K562 (cell line): ENCODE data around the gene ANXA2. TPM values are rescaled to one million over a fixed set of nuclear protein-coding genes. Genes with fewer than 3 reads are reported as not detected.

ENCODE experiments used
- GMEB1 ChIP-seq: fragments of 250-450 bp; sonication (Bioruptor Pico); IDR thresholded peaks from 2 replicates; pipeline ENCODE4 v1.4.0; 2020; ENCODE audit warnings: mild to moderate bottlenecking
- GTF2F1 ChIP-seq: IDR thresholded peaks from 2 replicates; pipeline ENCODE4 v1.6.1; 2011; ENCODE audit warnings: low read depth, low read length, improper control_type of control experiment
- KHSRP ChIP-seq: fragments of 450-650 bp; IDR thresholded peaks from 2 replicates; pipeline ENCODE4 v1.6.1; 2017
- MAX ChIP-seq: sonication (generic); formaldehyde crosslinking; IDR thresholded peaks from 2 replicates; pipeline ENCODE4 v1.9.0; 2022; ENCODE audit warnings: mild to moderate bottlenecking, missing genetic modification reagents
- MEF2D ChIP-seq: conservative IDR thresholded peaks from 2 replicates; pipeline ENCODE4 v1.6.1; 2016; ENCODE audit warnings: low read depth, missing genetic modification characterization, missing compliant biosample characterization
- SAFB ChIP-seq: fragments of 200-400 bp; formaldehyde crosslinking; IDR thresholded peaks from 2 replicates; pipeline ENCODE4 v1.6.1; 2017; ENCODE audit warnings: low read depth, low read length, borderline replicate concordance
- SREBF1 ChIP-seq: fragments of 150-350 bp; IDR thresholded peaks from 2 replicates; pipeline ENCODE4 v1.6.1; 2014; ENCODE audit warnings: antibody characterized with exemption, low read depth, low read length, borderline replicate concordance
- SREBF2 ChIP-seq: sonication (generic); formaldehyde crosslinking; IDR thresholded peaks from 2 replicates; pipeline ENCODE4 v1.4.0; 2020; ENCODE audit warnings: mild to moderate bottlenecking, missing genetic modification reagents
- THRAP3 ChIP-seq: fragments of 450-650 bp; IDR thresholded peaks from 2 replicates; pipeline ENCODE4 v1.6.1; 2016; ENCODE audit warnings: mild to moderate bottlenecking, inconsistent platforms, borderline replicate concordance
- ZBTB17 ChIP-seq: fragments of 450-650 bp; formaldehyde crosslinking; IDR thresholded peaks from 2 replicates; pipeline ENCODE4 v1.4.0; 2020; ENCODE audit warnings: mild to moderate bottlenecking
- ZNF282 ChIP-seq: sonication (generic); formaldehyde crosslinking; IDR thresholded peaks from 2 replicates; pipeline ENCODE4 v1.8.1; 2023; ENCODE audit warnings: missing genetic modification reagents
- ZNF354B ChIP-seq: fragments of 250-450 bp; sonication (Bioruptor Pico); IDR thresholded peaks from 2 replicates; pipeline ENCODE4 v1.4.0; 2020
- ZNF436 ChIP-seq: fragments of 250-450, 450-650 bp; sonication (Bioruptor Pico); formaldehyde crosslinking; IDR thresholded peaks from 2 replicates; pipeline ENCODE4 v1.7.0; 2020; ENCODE audit warnings: mild to moderate bottlenecking
- ZSCAN29 ChIP-seq: fragments of 450-650 bp; IDR thresholded peaks from 2 replicates; pipeline ENCODE4 v1.6.1; 2017
- polyA plus RNA-seq, 8 experiments: library from polyadenylated mRNA; depleted of rRNA in 4 of 8; stranded (reverse) in 5 of 8; unstranded in 3 of 8; fragments of >200 nt; fragmentation: Nextera tagmentation in 2 of 8; fragmentation: Illumina TruSeq in 1 of 8; extraction: Ambion mirVana in 2 of 8; extraction: Trizol in 1 of 8; gene quantifications; 2 replicates each; pipeline versions ENCODE4 v1.2.1 to v1.2.3, GENCODE V29; 2011 to 2014; ENCODE audit warnings: inconsistent platforms in 1 of 8, missing spikeins in 1 of 8
- total RNA-seq, 7 experiments: library from RNA; depleted of rRNA in 6 of 7; stranded (reverse); fragments of >200 nt in 6 of 7; fragmentation: Illumina TruSeq in 2 of 7; extraction: Trizol in 2 of 7; gene quantifications; 2 replicates each; pipeline versions ENCODE4 v1.2.1 to v1.2.3, GENCODE V29; 2011 to 2021; ENCODE audit warnings: low replicate concordance in 1 of 7
- TF ChIP-seq, protein P1 (sequence below): fragments of 250-450 bp; sonication (Bioruptor Pico); IDR thresholded peaks from 2 replicates; pipeline ENCODE4 v1.4.0; 2020; ENCODE audit warnings: mild to moderate bottlenecking, moderate library complexity
- TF ChIP-seq, protein P2 (sequence below): fragments of 450-650 bp; IDR thresholded peaks from 2 replicates; pipeline ENCODE4 v1.6.1; 2016; ENCODE audit warnings: mild to moderate bottlenecking
- TF ChIP-seq, protein P3 (sequence below): fragments of 250-450 bp; sonication (Bioruptor Pico); IDR thresholded peaks from 2 replicates; pipeline ENCODE4 v1.9.0; 2021; ENCODE audit warnings: mild to moderate bottlenecking, inconsistent platforms

Gene ANXA2
- total and polyA plus RNA-seq, 9 of the 15 experiments (the other 6 are each of a cell fraction or from before 2014, with no cell fraction given): 301 to 1,102 (median 452) TPM

- TF ChIP-seq, protein P1, sequence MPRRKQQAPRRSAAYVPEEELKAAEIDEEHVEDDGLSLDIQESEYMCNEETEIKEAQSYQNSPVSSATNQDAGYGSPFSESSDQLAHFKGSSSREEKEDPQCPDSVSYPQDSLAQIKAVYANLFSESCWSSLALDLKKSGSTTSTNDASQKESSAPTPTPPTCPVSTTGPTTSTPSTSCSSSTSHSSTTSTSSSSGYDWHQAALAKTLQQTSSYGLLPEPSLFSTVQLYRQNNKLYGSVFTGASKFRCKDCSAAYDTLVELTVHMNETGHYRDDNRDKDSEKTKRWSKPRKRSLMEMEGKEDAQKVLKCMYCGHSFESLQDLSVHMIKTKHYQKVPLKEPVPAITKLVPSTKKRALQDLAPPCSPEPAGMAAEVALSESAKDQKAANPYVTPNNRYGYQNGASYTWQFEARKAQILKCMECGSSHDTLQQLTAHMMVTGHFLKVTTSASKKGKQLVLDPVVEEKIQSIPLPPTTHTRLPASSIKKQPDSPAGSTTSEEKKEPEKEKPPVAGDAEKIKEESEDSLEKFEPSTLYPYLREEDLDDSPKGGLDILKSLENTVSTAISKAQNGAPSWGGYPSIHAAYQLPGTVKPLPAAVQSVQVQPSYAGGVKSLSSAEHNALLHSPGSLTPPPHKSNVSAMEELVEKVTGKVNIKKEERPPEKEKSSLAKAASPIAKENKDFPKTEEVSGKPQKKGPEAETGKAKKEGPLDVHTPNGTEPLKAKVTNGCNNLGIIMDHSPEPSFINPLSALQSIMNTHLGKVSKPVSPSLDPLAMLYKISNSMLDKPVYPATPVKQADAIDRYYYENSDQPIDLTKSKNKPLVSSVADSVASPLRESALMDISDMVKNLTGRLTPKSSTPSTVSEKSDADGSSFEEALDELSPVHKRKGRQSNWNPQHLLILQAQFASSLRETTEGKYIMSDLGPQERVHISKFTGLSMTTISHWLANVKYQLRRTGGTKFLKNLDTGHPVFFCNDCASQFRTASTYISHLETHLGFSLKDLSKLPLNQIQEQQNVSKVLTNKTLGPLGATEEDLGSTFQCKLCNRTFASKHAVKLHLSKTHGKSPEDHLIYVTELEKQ: no peak
- no peak for TF ChIP-seq ZNF282 (CRISPR knock-in tag)
- no peak for TF ChIP-seq GTF2F1
- TF ChIP-seq, protein P2, sequence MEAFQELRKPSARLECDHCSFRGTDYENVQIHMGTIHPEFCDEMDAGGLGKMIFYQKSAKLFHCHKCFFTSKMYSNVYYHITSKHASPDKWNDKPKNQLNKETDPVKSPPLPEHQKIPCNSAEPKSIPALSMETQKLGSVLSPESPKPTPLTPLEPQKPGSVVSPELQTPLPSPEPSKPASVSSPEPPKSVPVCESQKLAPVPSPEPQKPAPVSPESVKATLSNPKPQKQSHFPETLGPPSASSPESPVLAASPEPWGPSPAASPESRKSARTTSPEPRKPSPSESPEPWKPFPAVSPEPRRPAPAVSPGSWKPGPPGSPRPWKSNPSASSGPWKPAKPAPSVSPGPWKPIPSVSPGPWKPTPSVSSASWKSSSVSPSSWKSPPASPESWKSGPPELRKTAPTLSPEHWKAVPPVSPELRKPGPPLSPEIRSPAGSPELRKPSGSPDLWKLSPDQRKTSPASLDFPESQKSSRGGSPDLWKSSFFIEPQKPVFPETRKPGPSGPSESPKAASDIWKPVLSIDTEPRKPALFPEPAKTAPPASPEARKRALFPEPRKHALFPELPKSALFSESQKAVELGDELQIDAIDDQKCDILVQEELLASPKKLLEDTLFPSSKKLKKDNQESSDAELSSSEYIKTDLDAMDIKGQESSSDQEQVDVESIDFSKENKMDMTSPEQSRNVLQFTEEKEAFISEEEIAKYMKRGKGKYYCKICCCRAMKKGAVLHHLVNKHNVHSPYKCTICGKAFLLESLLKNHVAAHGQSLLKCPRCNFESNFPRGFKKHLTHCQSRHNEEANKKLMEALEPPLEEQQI: no peak; the same call in 1 of the 2 replicates
- no peak for TF ChIP-seq ZSCAN29
- TF ChIP-seq MEF2D: no peak
- no peak for TF ChIP-seq ZNF436
- no peak for TF ChIP-seq ZNF354B (CRISPR knock-in tag)
- TF ChIP-seq SAFB: no peak
- TF ChIP-seq SREBF2 (CRISPR knock-in tag): no peak
- no peak for TF ChIP-seq ZBTB17
- TF ChIP-seq, protein P3, sequence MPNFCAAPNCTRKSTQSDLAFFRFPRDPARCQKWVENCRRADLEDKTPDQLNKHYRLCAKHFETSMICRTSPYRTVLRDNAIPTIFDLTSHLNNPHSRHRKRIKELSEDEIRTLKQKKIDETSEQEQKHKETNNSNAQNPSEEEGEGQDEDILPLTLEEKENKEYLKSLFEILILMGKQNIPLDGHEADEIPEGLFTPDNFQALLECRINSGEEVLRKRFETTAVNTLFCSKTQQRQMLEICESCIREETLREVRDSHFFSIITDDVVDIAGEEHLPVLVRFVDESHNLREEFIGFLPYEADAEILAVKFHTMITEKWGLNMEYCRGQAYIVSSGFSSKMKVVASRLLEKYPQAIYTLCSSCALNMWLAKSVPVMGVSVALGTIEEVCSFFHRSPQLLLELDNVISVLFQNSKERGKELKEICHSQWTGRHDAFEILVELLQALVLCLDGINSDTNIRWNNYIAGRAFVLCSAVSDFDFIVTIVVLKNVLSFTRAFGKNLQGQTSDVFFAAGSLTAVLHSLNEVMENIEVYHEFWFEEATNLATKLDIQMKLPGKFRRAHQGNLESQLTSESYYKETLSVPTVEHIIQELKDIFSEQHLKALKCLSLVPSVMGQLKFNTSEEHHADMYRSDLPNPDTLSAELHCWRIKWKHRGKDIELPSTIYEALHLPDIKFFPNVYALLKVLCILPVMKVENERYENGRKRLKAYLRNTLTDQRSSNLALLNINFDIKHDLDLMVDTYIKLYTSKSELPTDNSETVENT (CRISPR knock-in tag): no peak
- no peak for TF ChIP-seq GMEB1 (CRISPR knock-in tag)
- TF ChIP-seq SREBF1: no peak
- no peak for TF ChIP-seq KHSRP
- TF ChIP-seq MAX (CRISPR knock-in tag): peak; percentile 45; the same call in 1 of the 2 replicates
- TF ChIP-seq THRAP3: no peak
These were observed 621 bp downstream of the ANXA2 start (continued) for GRCh38 chr15:60396958-60397771.
